Skin of body (tissue), 2 donors: ENCODE measurements around the gene TGM3. TPM values are rescaled to one million over a fixed set of nuclear protein-coding genes. Genes with fewer than 3 reads are reported as not detected.

Experiments
- DNase-seq: peaks from one replicate; lab custom pipeline; 2025; lab: John Stamatoyannopoulos, UW
- total RNA-seq: library from RNA; depleted of rRNA; stranded (reverse); fragments of >200 nt; gene quantifications from one replicate; pipeline ENCODE4 v1.2.3, GENCODE V29; 2014

TGM3 gene
- total RNA-seq, 1 donor from 2014 or later, result 16.6 TPM

GRCh38 chr20:2283706-2284423, 11.9 kb upstream of the TGM3 start:
- DNase-seq, result no peak

GRCh38 chr20:2285193-2285592, 10.6 kb upstream of the TGM3 start:
- no peak for DNase-seq

GRCh38 chr20:2285613-2286012, 10.2 kb upstream of the TGM3 start:
- no peak for DNase-seq

- DNase-seq, result no peak
Observed at GRCh38 chr20:2287504-2287903, 8.3 kb upstream of the TGM3 start.

GRCh38 chr20:2289475-2289874, 6.3 kb upstream of the TGM3 start:
- no peak for DNase-seq

GRCh38 chr20:2290486-2290885, 5.3 kb upstream of the TGM3 start:
- no peak for DNase-seq

- DNase-seq, result no peak
Observed at GRCh38 chr20:2292416-2293110, 3.2 kb upstream of the TGM3 start.

- no peak for DNase-seq
Observed at GRCh38 chr20:2293486-2293885, 2.3 kb upstream of the TGM3 start.

- DNase-seq, result no peak
Observed at GRCh38 chr20:2293971-2294370, 1.8 kb upstream of the TGM3 start.

- no peak for DNase-seq
Observed at GRCh38 chr20:2295286-2295685, 515 bp upstream of the TGM3 start.

GRCh38 chr20:2296524-2297356, 939 bp downstream of the TGM3 start:
- no peak for DNase-seq

GRCh38 chr20:2297357-2297728, 1.5 kb downstream of the TGM3 start:
- DNase-seq, result no peak

GRCh38 chr20:2298116-2298515, 2.3 kb downstream of the TGM3 start:
- DNase-seq, result no peak

- no peak for DNase-seq
Observed at GRCh38 chr20:2298701-2299100, 2.9 kb downstream of the TGM3 start.

- no peak for DNase-seq
Observed at GRCh38 chr20:2299301-2299700, 3.5 kb downstream of the TGM3 start.

- DNase-seq, result no peak
Observed at GRCh38 chr20:2300002-2300401, 4.2 kb downstream of the TGM3 start.

GRCh38 chr20:2300420-2300819, 4.6 kb downstream of the TGM3 start:
- DNase-seq, result no peak

GRCh38 chr20:2301164-2301622, 5.4 kb downstream of the TGM3 start:
- no peak for DNase-seq

GRCh38 chr20:2302384-2303060, 6.7 kb downstream of the TGM3 start:
- no peak for DNase-seq

- no peak for DNase-seq
Observed at GRCh38 chr20:2303673-2304072, 7.9 kb downstream of the TGM3 start.

- no peak for DNase-seq
Observed at GRCh38 chr20:2304180-2304579, 8.4 kb downstream of the TGM3 start.

GRCh38 chr20:2305029-2305428, 9.2 kb downstream of the TGM3 start:
- no peak for DNase-seq
